NCI-H2196 treated with DMSO at 0.1 percent for 48 hours (cell line): ENCODE results near the gene PGA3.
"Not testable (repeated sequence)": the region's sequence is repeated elsewhere in the genome, so short reads cannot be mapped to it uniquely, and the experiment has no call there.

Experiments
- DNase-seq: peaks from one replicate; lab custom pipeline; 2025; ENCODE audit not compliant: unreplicated experiment; lab: John Stamatoyannopoulos, UW

Gene PGA3

GRCh38 chr11:61202950-61203746 is at the start of gene PGA3:
TSS of gene PGA3 (plus strand) at chr11:61203515. CDS start at chr11:61203565, 50 bp downstream.
- not testable (repeated sequence) for DNase-seq

GRCh38 chr11:61153593-61154095 is 49.7 kb upstream of the PGA3 start:
- DNase-seq = no peak

- no peak for DNase-seq
Measured at GRCh38 chr11:61154528-61154927, 48.8 kb upstream of the PGA3 start.

GRCh38 chr11:61155312-61155711 is 48.0 kb upstream of the PGA3 start:
- DNase-seq = no peak

- DNase-seq = no peak
Measured at GRCh38 chr11:61155741-61156140, 47.6 kb upstream of the PGA3 start.

GRCh38 chr11:61157743-61158142 is 45.6 kb upstream of the PGA3 start:
- no peak for DNase-seq

GRCh38 chr11:61158691-61159381 is 44.5 kb upstream of the PGA3 start:
- no peak for DNase-seq

GRCh38 chr11:61160487-61161189 is 42.7 kb upstream of the PGA3 start:
- DNase-seq = no peak

- peak; percentile 85 for DNase-seq
Measured at GRCh38 chr11:61161190-61162091, 41.9 kb upstream of the PGA3 start, which contains the start of gene VPS37C. TSS of gene VPS37C (minus strand) at chr11:61161426. CDS start at chr11:61138829, 22,597 bp downstream.

- no peak for DNase-seq
Measured at GRCh38 chr11:61162092-61162941, 41.0 kb upstream of the PGA3 start.

- no peak for DNase-seq
Measured at GRCh38 chr11:61163021-61163420, 40.3 kb upstream of the PGA3 start.

- DNase-seq = no peak
Measured at GRCh38 chr11:61163714-61164605, 39.4 kb upstream of the PGA3 start.

- peak; percentile 14 for DNase-seq
Measured at GRCh38 chr11:61164606-61165424, 38.5 kb upstream of the PGA3 start.

GRCh38 chr11:61165785-61166184 is 37.5 kb upstream of the PGA3 start:
- DNase-seq = not testable (repeated sequence)

GRCh38 chr11:61166331-61166730 is 37.0 kb upstream of the PGA3 start:
- DNase-seq = not testable (repeated sequence)

GRCh38 chr11:61168042-61168688 is 35.1 kb upstream of the PGA3 start:
- DNase-seq = no peak

- no peak for DNase-seq
Measured at GRCh38 chr11:61168800-61169199, 34.5 kb upstream of the PGA3 start.
